HG02588 (cell line): ENCODE data around the gene SKIDA1.
"Not testable (repeated sequence)": the region's sequence is repeated elsewhere in the genome, so short reads cannot be mapped to it uniquely, and the experiment has no call there.

Experiments
- ATAC-seq: cut with Tn5 transposase; IDR thresholded peaks from one replicate; pipeline ENCODE4 v1.9.1; 2021; ENCODE audit warnings: mild to moderate bottlenecking, moderate library complexity; ENCODE audit not compliant: unreplicated experiment

SKIDA1 gene

GRCh38 chr10:21525367-21526187 lies at the start of gene SKIDA1:
SKIDA1 (minus strand) TSS chr10:21525682; CDS start chr10:21517822, 7,860 bp downstream.
- peak; percentile 65 for ATAC-seq

- ATAC-seq, result not testable (repeated sequence)
Measured at GRCh38 chr10:21574514-21574913, 49.0 kb upstream of the SKIDA1 start.

GRCh38 chr10:21572578-21572977 lies 47.1 kb upstream of the SKIDA1 start:
- ATAC-seq, result no peak

- no peak for ATAC-seq
Measured at GRCh38 chr10:21570761-21571521, 45.5 kb upstream of the SKIDA1 start.

- not testable (repeated sequence) for ATAC-seq
Measured at GRCh38 chr10:21558984-21559383, 33.5 kb upstream of the SKIDA1 start.

- ATAC-seq, result no peak
Measured at GRCh38 chr10:21556527-21556926, 31.0 kb upstream of the SKIDA1 start.

DNA sequence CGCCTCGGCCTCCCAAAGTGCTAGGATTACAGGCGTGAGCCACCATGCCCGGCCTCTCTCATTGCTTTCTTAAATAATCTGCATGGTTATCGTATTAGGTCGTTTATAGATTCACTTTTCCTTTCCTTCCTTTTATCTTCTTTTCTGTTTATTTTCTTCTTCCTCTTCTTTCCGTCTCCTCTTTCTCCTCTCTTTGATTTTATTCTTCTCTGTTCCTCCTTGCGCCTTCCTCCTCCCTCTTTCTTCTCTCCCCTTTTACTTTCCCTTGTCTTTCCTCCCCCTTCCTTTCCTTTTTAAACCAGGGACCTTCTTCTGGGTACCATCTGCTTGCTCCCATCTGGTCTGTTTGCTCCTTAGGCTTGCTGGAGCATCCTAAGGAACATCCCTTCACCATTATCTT lies 27.2 kb upstream of the SKIDA1 start:
- no peak for ATAC-seq

DNA sequence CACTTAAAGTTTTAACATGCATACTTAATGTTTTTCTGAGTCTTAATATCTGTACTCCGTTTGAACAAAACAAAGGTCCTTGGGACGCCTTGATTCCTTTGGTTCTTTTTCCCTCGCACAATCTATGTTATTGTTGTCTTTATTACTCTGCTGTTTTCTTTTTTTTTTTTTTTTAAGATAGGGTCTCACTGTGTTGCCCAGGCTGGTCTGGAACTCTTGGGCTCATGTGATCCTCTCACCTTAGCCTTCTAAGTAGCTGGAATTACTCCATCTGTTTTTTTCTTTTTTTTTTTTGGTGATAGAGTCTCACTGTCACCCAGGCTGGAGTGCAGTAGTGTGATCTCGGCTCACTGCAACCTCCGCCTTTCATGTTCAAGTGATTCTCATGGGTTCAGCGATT lies 21.8 kb upstream of the SKIDA1 start:
- no peak for ATAC-seq

DNA sequence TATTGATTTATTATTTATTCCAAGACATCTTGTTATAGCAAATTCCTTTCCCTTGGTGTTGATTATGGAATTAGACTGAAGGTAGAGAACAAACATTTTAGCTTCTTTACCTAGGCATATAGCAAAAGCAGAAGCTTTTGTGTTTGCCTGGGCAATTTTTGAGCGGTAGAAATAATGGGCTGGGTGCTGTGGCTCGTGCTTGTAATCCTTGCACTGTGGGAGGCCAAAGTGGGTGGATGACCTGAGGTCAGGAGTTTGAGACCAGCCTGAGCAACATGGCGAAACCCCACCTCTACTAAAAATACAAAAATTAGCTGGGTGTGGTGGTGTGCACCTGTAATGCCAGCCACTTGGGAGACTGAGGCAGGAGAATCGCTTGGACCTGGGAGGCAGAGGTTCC lies 15.2 kb upstream of the SKIDA1 start:
- ATAC-seq, result not testable (repeated sequence)

GRCh38 chr10:21536874-21537273 lies 11.4 kb upstream of the SKIDA1 start:
- no peak for ATAC-seq

GRCh38 chr10:21535976-21536375 lies 10.5 kb upstream of the SKIDA1 start:
- ATAC-seq, result not testable (repeated sequence)

DNA sequence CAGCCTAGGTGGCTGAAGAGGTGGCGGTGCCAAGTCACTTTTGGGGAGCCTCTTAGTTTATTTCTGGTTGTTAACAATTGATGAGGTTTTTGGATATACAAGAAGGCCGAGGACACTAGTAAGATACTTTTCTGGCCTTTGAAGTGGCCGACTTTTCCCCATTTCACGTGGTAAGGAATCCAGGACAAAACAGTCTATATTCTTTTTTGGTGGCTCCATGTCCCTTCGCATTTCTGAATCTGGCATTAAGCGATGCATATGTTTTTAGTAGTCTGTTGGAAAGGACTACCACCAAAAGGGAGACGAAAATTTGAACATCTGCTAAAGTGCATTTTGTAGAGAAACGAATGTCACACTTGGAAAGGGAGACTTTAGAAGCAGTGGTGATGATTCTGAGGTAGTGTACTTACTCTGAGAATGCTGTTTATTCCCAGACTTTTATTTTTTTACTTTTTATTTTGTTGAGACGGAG lies 10.0 kb upstream of the SKIDA1 start:
- no peak for ATAC-seq

GRCh38 chr10:21534604-21535493 lies 9.4 kb upstream of the SKIDA1 start:
- no peak for ATAC-seq

DNA sequence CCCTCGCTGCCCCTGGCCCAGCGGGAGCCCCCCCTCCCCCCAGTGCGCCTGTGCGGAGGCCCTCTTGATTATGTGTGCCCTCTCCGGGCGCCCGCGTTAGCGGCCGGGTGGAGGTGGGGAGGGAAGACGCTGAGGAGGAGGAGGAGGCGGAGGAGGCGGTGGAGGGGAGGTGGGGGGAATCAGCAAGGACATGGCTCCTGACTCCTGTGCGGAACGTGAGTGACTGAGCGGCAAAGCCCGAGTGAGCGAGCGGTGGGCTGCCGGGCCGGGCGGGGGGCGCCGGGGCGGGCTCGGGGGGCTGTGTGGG lies 8.8 kb upstream of the SKIDA1 start:
- ATAC-seq, result no peak

DNA sequence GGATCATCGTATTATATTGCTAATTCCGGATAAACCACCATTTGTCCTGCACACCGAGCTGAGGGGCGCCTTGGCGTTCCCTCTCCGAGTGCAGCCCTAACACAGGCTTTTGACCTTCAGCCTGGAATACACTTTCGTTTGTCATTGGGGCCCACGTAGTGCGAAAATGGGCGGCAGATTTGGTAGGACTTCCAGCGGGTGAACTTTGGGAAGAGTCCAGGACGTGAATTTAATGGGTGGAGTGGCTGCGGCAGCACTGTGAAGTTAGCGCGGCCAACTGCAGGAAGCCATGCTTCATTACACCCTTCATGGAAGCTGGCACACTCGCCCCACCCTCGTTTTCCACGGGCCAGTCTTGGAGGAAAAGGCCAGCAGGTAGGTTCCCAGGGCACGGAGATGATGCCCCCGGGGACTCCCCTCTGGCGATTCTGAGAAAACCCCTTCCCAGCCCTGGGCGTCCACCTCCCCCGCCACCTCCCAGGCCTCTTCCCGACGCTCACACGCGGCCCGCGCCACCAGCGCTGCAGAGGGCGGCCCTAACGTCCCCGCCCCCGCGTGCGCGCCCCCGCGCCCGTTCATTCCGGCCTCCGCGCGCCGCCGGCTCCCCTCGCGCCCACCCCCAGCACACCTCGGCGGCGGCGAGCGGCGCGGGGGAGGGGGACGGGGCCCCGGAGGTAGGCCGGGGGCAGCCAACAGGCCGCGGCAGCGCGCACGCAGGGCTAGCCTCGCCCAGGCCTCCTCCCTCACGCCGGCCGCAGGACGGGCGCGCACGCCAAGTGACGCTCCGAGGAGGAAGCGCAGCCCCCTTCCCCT lies 8.2 kb upstream of the SKIDA1 start, which contains the start of gene MLLT10:
MLLT10 (plus strand) TSS at position 766 of the 813 bp plus-strand sequence. CDS start 413 bp downstream, outside the sequence.
- ATAC-seq, result peak; percentile 88

DNA sequence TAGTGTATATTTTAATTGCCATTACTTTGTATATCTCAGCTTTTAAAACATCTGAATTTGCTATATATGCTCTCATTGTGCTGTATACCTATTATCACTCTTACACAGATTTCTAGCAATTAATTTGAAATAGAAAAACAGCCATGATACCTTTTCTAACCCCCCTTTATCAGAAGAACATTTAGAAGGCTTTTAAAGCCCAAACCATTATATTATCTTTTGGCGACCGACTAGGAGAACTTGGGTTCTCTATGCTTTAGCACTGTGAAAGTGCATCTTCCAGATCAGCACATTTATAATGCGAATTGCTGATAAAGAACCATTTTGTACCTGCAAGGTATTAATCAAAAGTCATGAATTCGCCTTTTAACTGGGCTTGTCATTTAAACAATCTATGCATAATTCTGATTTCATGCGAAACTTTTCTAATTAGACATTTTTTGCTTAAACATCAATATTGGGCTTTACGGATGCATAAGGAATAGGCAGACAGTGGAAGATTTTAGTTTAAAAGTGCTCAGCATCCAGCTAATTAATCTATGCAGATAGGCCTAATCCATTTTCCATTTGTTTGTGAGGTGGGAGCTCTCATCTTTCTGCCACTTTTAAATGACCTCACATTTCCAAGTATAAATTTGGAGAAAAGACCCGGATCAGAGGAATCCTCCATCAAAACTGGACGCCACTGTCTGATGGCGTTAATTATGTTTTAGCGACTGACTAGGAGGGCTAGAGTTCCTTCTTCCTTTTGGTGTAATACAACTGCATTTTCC lies 7.4 kb upstream of the SKIDA1 start:
- no peak for ATAC-seq

DNA sequence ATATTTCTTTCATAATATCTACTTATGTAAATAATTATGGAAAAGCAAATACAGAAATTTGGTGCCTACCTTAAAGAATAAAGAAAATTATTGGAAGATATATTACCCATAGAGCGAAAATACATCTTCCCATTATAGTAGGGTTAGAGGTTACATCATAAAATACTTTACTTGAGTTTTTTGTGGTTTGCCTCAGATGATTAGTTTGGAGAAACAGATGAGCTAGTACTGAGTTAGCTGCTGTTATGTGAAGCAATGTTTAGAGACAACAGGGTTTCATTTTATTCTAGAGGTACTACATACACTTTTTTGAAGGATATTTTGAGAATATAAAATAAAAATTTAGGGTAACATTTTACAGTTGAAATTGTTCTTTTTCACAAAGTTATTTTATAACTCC lies 5.7 kb upstream of the SKIDA1 start:
- ATAC-seq, result no peak

DNA sequence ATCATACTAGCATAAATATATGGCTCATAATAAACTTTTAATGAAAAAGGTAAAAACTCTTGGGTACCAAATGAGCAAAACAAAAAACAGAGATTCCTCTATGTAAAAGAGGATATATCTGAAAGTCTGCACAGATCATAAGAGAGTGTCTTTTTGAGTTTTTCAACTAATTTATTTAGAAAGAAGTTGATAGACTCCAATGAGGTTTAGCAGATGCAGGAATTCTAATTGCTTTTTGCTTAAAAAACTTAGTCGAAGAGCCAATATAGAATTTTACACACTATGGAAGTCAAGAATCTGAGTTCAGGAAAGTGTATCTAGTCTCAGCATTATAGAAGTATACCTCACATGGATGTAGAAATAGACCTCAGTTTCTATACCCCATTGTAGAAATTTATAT lies 5.2 kb upstream of the SKIDA1 start:
- ATAC-seq, result no peak

GRCh38 chr10:21530168-21530567 lies 4.7 kb upstream of the SKIDA1 start:
- no peak for ATAC-seq
